PC-3 (cell line): ENCODE results near the gene SFMBT2. TPM values are rescaled to one million over a fixed set of nuclear protein-coding genes. Genes with fewer than 3 reads are reported as not detected.

ENCODE experiments used
- ATAC-seq: fragments of 200-7000 bp; cut with Tn5 transposase; 2 replicates; pipeline ENCODE4 v1.9.1; 2020; ENCODE audit warnings: mild to moderate bottlenecking, moderate library complexity
- BruUV-seq: library from RNA; stranded (reverse); fragments of 400-500 nt; replicated peaks from 2 replicates; lab custom pipeline; 2021; lab: Mats Ljungman, UMichigan
- CTCF ChIA-PET: fragments of 300-600 bp; sonication (Branson Sonifier 250); formaldehyde crosslinking; loops from one replicate; lab custom pipeline; 2022; ENCODE audit warnings: antibody characterized with exemption; lab: Charles Lee
- POLR2A ChIA-PET: fragments of 300-600 bp; sonication (Branson Sonifier 250); formaldehyde crosslinking; loops from one replicate; lab custom pipeline; 2022; ENCODE audit warnings: antibody characterized with exemption; ENCODE audit not compliant: unreplicated experiment; lab: Charles Lee
- DNase-seq: peaks from one replicate; pipeline ENCODE4 v3.0.0-alpha.2; 2015
- H2AFZ ChIP-seq: fragments of 300-600 bp; sonication (generic); 2 replicates; pipeline ENCODE4 v1.6.0; 2016; ENCODE audit warnings: antibody characterized with exemption, low read length
- H3F3A ChIP-seq: fragments of 300-600 bp; sonication (generic); one replicate; pipeline ENCODE4 v1.6.0; 2017; ENCODE audit warnings: antibody characterized with exemption, low read length, control low read depth, mild to moderate bottlenecking; ENCODE audit not compliant: unreplicated experiment
- H3K27ac ChIP-seq: fragments of 300-600 bp; sonication (generic); 2 replicates; pipeline ENCODE4 v1.5.1; 2016; ENCODE audit warnings: mild to moderate bottlenecking, low read length
- H3K27me3 ChIP-seq: fragments of 300-600 bp; sonication (generic); 2 replicates; pipeline ENCODE4 v1.6.1; 2016; ENCODE audit warnings: low read length, mixed read lengths
- H3K36me3 ChIP-seq: fragments of 300-600 bp; sonication (generic); 2 replicates; pipeline ENCODE4 v1.6.1; 2016; ENCODE audit warnings: low read depth, mixed run types, low read length, mixed read lengths
- H3K4me1 ChIP-seq: fragments of 300-600 bp; sonication (generic); 2 replicates; pipeline ENCODE4 v1.5.1; 2016; ENCODE audit warnings: low read length; ENCODE audit not compliant: insufficient read depth
- H3K4me2 ChIP-seq: fragments of 300-600 bp; sonication (generic); 2 replicates; pipeline ENCODE4 v1.6.0; 2016; ENCODE audit warnings: low read length
- H3K4me3 ChIP-seq: fragments of 300-600 bp; sonication (generic); 2 replicates; pipeline ENCODE4 v1.5.1; 2016; ENCODE audit warnings: mild to moderate bottlenecking, low read length, mixed read lengths
- H3K79me2 ChIP-seq: fragments of 300-600 bp; sonication (generic); 2 replicates; pipeline ENCODE4 v1.6.1; 2017; ENCODE audit warnings: low read length, mixed read lengths
- H3K9ac ChIP-seq: fragments of 300-600 bp; sonication (generic); 2 replicates; pipeline ENCODE4 v1.6.0; 2016; ENCODE audit warnings: mild to moderate bottlenecking, low read length
- H3K9me2 ChIP-seq: fragments of 300-600 bp; sonication (generic); replicated peaks from 2 replicates; pipeline ENCODE4 v1.6.1; 2016; ENCODE audit warnings: mixed run types, low read length, mixed read lengths
- H3K9me3 ChIP-seq: fragments of 300-600 bp; sonication (generic); 2 replicates; pipeline ENCODE4 v1.6.1; 2016; ENCODE audit warnings: low read length, mixed read lengths
- H4K20me1 ChIP-seq: fragments of 300-600 bp; sonication (generic); 2 replicates; pipeline ENCODE4 v1.6.1; 2016; ENCODE audit warnings: low read length, mixed read lengths
- EZH2 ChIP-seq: fragments of 300-600 bp; sonication (generic); IDR thresholded peaks from one replicate; pipeline ENCODE4 v1.6.1; 2017; ENCODE audit warnings: antibody characterized with exemption, mild to moderate bottlenecking, low read length; ENCODE audit not compliant: unreplicated experiment
- EZH2phosphoT487 ChIP-seq: fragments of 300-600 bp; sonication (generic); IDR thresholded peaks from 2 replicates; pipeline ENCODE4 v1.6.1; 2018; ENCODE audit warnings: mild to moderate bottlenecking, antibody characterized with exemption, low read length, borderline replicate concordance
- intact Hi-C: fragments of 100-400 bp; cut with micrococcal nuclease; formaldehyde crosslinking; loops from 2 replicates; pipeline ENCODE4 v1.9.0; 2023
- total RNA-seq: library from RNA; depleted of rRNA; stranded (reverse); fragments of >200 nt; gene quantifications from 2 replicates; pipeline ENCODE4 v1.2.3, GENCODE V29; 2014
- TF ChIP-seq, protein P1 (sequence below): fragments of 300-600 bp; sonication (generic); conservative IDR thresholded peaks from 2 replicates; pipeline ENCODE4 v1.5.1; 2017; ENCODE audit warnings: antibody characterized with exemption, low read depth, mild to moderate bottlenecking, low read length

Gene SFMBT2
- total RNA-seq, 1 experiment from 2014 or later = 1.9 TPM

DNA sequence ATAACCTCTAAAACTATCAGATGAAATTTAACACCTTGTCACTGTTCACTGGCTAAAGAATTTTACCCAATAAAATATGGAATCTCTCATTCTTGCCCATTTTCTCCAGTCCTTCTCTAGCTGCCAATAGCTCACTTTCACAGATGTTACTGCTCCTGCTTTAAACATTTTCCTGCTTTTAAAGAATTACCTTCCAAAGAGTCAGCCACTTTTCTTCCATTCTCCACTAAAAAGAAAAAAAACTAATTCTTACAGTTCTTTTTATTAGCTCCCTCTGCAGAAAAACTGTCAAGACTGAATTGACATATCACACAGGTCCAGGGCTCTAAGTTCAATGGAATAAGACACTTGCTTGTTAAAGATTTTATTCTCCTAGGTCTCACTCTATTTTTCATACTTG, 114.8 kb downstream of the SFMBT2 start:
- H3K27ac ChIP-seq = no peak overlapping the region
- H2AFZ ChIP-seq = no peak overlapping the region
- no peaks in the 10 kb centered on the region for H3K9me3 ChIP-seq
- H3K9ac ChIP-seq = no peak overlapping the region
- TF ChIP-seq, protein P1, sequence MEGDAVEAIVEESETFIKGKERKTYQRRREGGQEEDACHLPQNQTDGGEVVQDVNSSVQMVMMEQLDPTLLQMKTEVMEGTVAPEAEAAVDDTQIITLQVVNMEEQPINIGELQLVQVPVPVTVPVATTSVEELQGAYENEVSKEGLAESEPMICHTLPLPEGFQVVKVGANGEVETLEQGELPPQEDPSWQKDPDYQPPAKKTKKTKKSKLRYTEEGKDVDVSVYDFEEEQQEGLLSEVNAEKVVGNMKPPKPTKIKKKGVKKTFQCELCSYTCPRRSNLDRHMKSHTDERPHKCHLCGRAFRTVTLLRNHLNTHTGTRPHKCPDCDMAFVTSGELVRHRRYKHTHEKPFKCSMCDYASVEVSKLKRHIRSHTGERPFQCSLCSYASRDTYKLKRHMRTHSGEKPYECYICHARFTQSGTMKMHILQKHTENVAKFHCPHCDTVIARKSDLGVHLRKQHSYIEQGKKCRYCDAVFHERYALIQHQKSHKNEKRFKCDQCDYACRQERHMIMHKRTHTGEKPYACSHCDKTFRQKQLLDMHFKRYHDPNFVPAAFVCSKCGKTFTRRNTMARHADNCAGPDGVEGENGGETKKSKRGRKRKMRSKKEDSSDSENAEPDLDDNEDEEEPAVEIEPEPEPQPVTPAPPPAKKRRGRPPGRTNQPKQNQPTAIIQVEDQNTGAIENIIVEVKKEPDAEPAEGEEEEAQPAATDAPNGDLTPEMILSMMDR = no peak
- TF ChIP-seq EZH2 (no peak), EZH2phosphoT487 (no peak)
- H3K4me1 ChIP-seq = no peaks in the 10 kb centered on the region
- H3K4me3 ChIP-seq = no peak overlapping the region
- no peaks in the 10 kb centered on the region for H4K20me1 ChIP-seq
- ATAC-seq = no peak
- intact Hi-C loops = no loop called here
- DNase-seq = no peak
- BruUV-seq = no TSS peak
- H3K9me2 ChIP-seq = no peaks in the 10 kb centered on the region
- no peaks in the 10 kb centered on the region for H3F3A ChIP-seq
- POLR2A ChIA-PET = interaction anchor here (0.5 kb wide), 1 partner anchor 218 kb away, joined by 3 read pairs; no protein-coding TSS in a partner anchor
- H3K27me3 ChIP-seq = no peaks in the 10 kb centered on the region
- CTCF ChIA-PET = no interaction called here
- H3K79me2 ChIP-seq = no peaks in the 10 kb centered on the region
- no peak overlapping the region for H3K4me2 ChIP-seq
- no peaks in the 10 kb centered on the region for H3K36me3 ChIP-seq

DNA sequence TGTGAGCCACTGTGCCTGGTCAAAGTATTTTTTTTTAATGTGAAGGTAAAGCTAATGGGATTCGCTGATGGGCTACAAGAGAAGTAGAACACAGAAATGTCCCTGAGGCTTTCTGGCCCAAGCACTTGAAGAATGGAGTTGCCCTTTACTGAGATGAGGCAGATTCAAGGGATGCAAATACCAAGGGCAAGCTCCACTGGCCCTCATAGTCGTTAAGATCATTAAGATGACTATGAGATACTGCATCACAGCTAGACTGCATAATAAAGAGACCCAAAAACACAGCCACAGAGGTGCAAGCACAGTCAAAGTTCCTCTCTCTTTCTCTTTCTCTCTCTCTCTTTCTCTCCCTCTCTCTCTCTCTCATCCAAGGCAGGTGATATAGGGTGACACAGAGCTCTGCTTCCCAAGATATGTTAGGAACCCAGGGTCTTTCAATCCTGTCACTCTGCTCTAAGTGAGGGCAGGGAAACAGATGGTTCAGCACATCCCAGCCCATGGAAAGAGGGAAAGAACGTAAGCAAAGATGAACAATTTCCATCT, 117.4 kb downstream of the SFMBT2 start:
- Histone ChIP-seq H3K4me1 (no peaks in the 10 kb centered on the region), H3F3A (no peaks in the 10 kb centered on the region), H3K4me3 (no peak overlapping the region), H3K9me2 (no peaks in the 10 kb centered on the region), H3K9me3 (no peaks in the 10 kb centered on the region), H2AFZ (no peak overlapping the region), H3K9ac (no peak overlapping the region), H3K79me2 (no peaks in the 10 kb centered on the region), H3K27ac (no peak overlapping the region), H3K4me2 (no peak overlapping the region), H4K20me1 (no peaks in the 10 kb centered on the region), H3K27me3 (no peaks in the 10 kb centered on the region), H3K36me3 (no peaks in the 10 kb centered on the region)
- intact Hi-C loops = no loop called here
- DNase-seq = no peak
- ChIA-PET CTCF (no interaction called here), POLR2A (no interaction called here)
- TF ChIP-seq EZH2 = no peak
- TF ChIP-seq, protein P1 = no peak
- no peak for TF ChIP-seq EZH2phosphoT487
- ATAC-seq = no peak
- BruUV-seq = no TSS peak

DNA sequence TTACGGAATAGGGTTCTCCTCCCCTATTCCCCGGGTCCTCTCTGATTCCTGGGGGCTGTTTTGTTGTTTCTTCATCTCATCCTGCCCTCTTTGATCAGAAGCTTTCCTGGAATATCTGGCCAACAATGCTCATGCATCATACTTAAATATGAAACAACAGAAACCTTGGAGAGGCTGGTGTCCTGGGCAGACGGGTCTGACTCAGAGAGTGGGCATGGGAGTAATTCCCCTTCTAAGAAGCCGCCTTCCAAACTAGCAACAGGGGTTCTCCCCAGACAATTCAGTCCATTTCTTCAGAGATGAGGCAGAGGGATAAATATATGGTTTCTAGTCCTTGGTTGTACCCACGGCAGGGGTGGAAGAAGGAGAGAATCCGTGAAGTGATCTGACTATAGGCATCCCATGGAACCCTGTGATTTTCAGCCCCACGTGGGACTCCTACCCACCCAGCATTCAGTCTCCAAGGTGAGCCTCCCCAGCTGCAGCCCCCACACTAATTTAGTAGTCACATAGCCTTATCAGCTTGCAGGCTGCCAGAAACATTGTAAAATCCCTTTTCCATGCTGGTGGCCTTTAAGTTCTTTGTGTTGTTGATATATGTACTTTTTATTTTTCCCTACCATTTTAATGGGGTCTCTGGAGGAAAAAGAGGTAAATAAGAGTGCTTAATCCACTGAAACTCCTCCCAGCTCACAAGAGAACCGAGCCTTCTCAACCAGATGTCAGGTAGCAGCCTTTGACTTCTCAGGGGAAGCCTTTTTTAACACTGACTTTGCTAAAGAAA, 119.2 kb downstream of the SFMBT2 start:
- TF ChIP-seq EZH2 (no peak), EZH2phosphoT487 (no peak)
- TF ChIP-seq, protein P1 = no peak
- no peak overlapping the region for H3K4me3 ChIP-seq
- no peak overlapping the region for H2AFZ ChIP-seq
- no TSS peak for BruUV-seq
- no peaks in the 10 kb centered on the region for H3F3A ChIP-seq
- no peak overlapping the region for H3K27ac ChIP-seq
- H3K79me2 ChIP-seq = peaks cover 4% of the 10 kb centered on the region; the same call in 1 of the 2 replicates
- H4K20me1 ChIP-seq = no peaks in the 10 kb centered on the region
- H3K27me3 ChIP-seq = no peaks in the 10 kb centered on the region
- intact Hi-C loops = no loop called here
- DNase-seq = no peak
- H3K9ac ChIP-seq = no peak overlapping the region
- no peaks in the 10 kb centered on the region for H3K36me3 ChIP-seq
- no peaks in the 10 kb centered on the region for H3K9me2 ChIP-seq
- ChIA-PET CTCF (no interaction called here), POLR2A (no interaction called here)
- H3K9me3 ChIP-seq = no peaks in the 10 kb centered on the region
- no peak overlapping the region for H3K4me2 ChIP-seq
- H3K4me1 ChIP-seq = 0 out of 2 replicates have a peak, but pooled peaks cover 4% of the 10 kb centered on the region
- no peak for ATAC-seq
